ENCODE measurements around the gene PIAS1. TPM values are rescaled to one million over a fixed set of nuclear protein-coding genes. Genes with fewer than 3 reads are reported as not detected.

Gene PIAS1
- total and polyA plus RNA-seq, 11 donors = 6.2 to 37.8 (median 29.4) TPM

DNA sequence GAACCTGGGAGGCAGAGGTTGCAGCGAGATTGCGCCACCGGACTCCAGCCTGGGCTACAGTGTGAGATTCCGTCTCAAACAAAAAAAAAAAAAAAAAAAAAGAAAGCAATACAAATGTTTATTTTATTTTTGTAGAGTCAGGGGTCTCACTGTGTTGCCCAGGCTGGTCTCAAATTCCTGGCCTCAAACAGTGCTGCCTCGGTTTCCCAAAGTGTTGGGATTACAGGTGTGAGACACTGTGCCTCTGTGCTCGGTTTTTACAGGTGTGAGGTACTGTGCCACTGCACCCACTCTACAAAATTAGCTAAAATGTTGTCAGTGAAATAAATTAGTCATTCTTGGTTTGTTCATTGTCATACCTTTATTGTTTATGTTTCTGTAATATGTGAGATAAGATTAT, 5.5 kb downstream of the PIAS1 start:
- Histone ChIP-seq H3K4me3 (no peak overlapping the region), H3K27me3 (no peaks in the 10 kb centered on the region), H3K27ac (no peak overlapping the region), H3K9me3 (no peaks in the 10 kb centered on the region), H3K4me1 (peaks cover 0 to 82% (median 56%) of the 10 kb centered on the region in 12 donors), H3K36me3 (no peaks in the 10 kb centered on the region)
- ATAC-seq (no peak), DNase-seq (no peak)
- 94 to 100% (median 96%) methylated on average over 6 of the region's 6 CpGs for WGBS, 4 donors
- TF ChIP-seq, protein P1, sequence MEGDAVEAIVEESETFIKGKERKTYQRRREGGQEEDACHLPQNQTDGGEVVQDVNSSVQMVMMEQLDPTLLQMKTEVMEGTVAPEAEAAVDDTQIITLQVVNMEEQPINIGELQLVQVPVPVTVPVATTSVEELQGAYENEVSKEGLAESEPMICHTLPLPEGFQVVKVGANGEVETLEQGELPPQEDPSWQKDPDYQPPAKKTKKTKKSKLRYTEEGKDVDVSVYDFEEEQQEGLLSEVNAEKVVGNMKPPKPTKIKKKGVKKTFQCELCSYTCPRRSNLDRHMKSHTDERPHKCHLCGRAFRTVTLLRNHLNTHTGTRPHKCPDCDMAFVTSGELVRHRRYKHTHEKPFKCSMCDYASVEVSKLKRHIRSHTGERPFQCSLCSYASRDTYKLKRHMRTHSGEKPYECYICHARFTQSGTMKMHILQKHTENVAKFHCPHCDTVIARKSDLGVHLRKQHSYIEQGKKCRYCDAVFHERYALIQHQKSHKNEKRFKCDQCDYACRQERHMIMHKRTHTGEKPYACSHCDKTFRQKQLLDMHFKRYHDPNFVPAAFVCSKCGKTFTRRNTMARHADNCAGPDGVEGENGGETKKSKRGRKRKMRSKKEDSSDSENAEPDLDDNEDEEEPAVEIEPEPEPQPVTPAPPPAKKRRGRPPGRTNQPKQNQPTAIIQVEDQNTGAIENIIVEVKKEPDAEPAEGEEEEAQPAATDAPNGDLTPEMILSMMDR (IDR thresholded peaks at IDR 0.05) = no peak
- no peak for TF ChIP-seq POLR2A (IDR thresholded peaks at IDR 0.05)
- intact Hi-C loops (cut with DNase I) = loop anchor here in 9 of 10 donors (5.0 to 10.0 kb wide), 8 partner anchors 55 to 195 kb away; no protein-coding TSS in a partner anchor

DNA sequence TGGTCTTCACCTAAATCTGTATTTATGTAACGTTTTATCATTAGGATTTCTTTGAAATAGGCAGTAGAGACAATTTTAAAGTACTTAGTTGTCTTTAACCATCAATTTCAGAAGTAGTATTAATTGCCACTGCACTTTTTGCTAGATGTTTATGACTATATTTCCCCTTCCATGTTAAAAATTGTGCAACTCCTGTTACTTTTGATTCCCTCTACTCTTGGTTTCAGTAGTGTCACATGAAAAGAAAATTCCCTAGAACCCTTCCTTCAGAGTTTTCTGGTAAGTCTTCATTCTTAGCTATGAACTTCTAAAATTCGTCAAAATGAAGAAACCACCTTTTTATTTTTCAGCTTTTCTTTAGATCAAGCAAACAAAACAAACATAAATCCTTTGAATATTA, 7.1 kb downstream of the PIAS1 start:
- 78 to 88% (median 81%) methylated on average over 2 of the region's 2 CpGs for WGBS, 4 donors
- DNase-seq (no peak), ATAC-seq (no peak)
- no peak overlapping the region for H3K4me3 ChIP-seq
- H3K27ac ChIP-seq = peak overlapping the region in 1 of 12 donors; percentile 32
- H3K36me3 ChIP-seq = peaks cover 0 to 4% (median 0%) of the 10 kb centered on the region in 9 donors
- intact Hi-C loops (cut with DNase I) = loop anchor here in 2 of 10 donors (5.0 to 10.0 kb wide), 2 partner anchors 94 to 96 kb away; no protein-coding TSS in a partner anchor
- no peaks in the 10 kb centered on the region for H3K9me3 ChIP-seq
- no peaks in the 10 kb centered on the region for H3K27me3 ChIP-seq
- no peak for TF ChIP-seq POLR2A (IDR thresholded peaks at IDR 0.05)
- TF ChIP-seq, protein P1 (IDR thresholded peaks at IDR 0.05) = no peak
- H3K4me1 ChIP-seq = peaks cover 0 to 76% (median 49%) of the 10 kb centered on the region in 12 donors

DNA sequence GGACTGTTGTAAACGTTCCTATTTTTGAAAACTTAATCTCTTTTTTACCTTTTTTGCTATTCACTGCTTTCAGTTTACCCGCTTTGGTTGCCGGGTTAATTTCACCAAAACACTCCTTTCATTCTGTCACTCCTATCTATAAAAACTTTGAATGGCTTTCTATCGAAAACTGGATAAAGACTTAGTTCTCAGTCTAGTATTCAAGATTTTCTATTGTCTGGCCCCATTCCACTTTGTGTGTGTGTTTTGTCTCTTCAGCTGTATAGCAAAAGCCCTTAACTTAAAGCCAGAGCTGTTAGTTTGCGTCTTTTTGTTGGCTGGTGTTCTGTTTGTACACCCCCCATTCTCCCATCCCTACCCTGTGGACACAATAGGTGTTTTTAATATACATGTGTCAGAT, 7.5 kb downstream of the PIAS1 start:
- H3K27me3 ChIP-seq = no peaks in the 10 kb centered on the region
- intact Hi-C loops (cut with DNase I) = loop anchor here in 2 of 10 donors (5.0 to 10.0 kb wide), 2 partner anchors 93 to 96 kb away; no protein-coding TSS in a partner anchor
- peaks cover 0 to 72% (median 45%) of the 10 kb centered on the region in 12 donors for H3K4me1 ChIP-seq
- peaks cover 0 to 8% (median 0%) of the 10 kb centered on the region in 9 donors for H3K36me3 ChIP-seq
- DNase-seq (no peak), ATAC-seq (no peak)
- H3K9me3 ChIP-seq = no peaks in the 10 kb centered on the region
- peak overlapping the region in 1 of 12 donors; percentile 32 for H3K27ac ChIP-seq
- WGBS, 4 donors = 79 to 82% (median 79%) methylated on average over 5 of the region's 5 CpGs
- H3K4me3 ChIP-seq = no peak overlapping the region
- TF ChIP-seq, protein P1 (IDR thresholded peaks at IDR 0.05) = no peak
- TF ChIP-seq POLR2A (IDR thresholded peaks at IDR 0.05) = no peak

DNA sequence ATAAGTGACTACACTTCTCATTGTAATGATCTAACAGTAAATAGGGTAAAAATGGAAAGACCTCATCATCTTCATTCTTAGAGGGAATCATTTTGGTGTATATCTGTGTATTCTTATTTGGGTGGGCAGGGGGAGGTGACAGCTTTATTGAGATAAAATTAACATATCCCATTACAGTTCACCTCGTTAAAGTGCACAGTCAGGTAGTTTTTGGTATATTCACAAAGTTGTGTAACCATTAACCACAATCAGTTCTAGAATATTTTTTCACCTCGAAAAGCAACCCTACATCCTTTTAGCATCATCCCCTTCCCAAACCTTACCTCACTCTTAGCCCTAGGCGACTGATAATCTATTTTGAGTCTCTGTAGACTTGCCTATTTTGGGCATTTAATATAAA, 8.1 kb downstream of the PIAS1 start:
- H3K4me1 ChIP-seq = peaks cover 0 to 65% (median 39%) of the 10 kb centered on the region in 12 donors
- TF ChIP-seq, protein P1 (IDR thresholded peaks at IDR 0.05) = no peak
- no peak for TF ChIP-seq POLR2A (IDR thresholded peaks at IDR 0.05)

More for the DNA sequence above, 8.1 kb downstream of the PIAS1 start:
- Histone ChIP-seq H3K4me3 (no peak overlapping the region), H3K27me3 (no peaks in the 10 kb centered on the region), H3K9me3 (no peaks in the 10 kb centered on the region), H3K36me3 (peaks cover 0 to 8% (median 0%) of the 10 kb centered on the region in 9 donors), H3K27ac (no peak overlapping the region)
- ATAC-seq (no peak), DNase-seq (no peak)
- intact Hi-C loops (cut with DNase I) = loop anchor here in 2 of 10 donors (5.0 to 10.0 kb wide), 2 partner anchors 93 to 95 kb away; no protein-coding TSS in a partner anchor
- 48 to 56% (median 51%) methylated on average over 3 of the region's 3 CpGs for whole genome bisulfite sequencing, 4 donors
